IPS-20b (cell line): ENCODE data around the gene USP10.
"Not testable (repeated sequence)": the region's sequence is repeated elsewhere in the genome, so short reads cannot be mapped to it uniquely, and the experiment has no call there.

ENCODE experiments used
- H3K27ac ChIP-seq: one replicate; pipeline ENCODE4 v1.5.1; 2013; ENCODE audit warnings: low read length
- H3K27me3 ChIP-seq: 2 replicates; pipeline ENCODE4 v1.6.1; 2013; ENCODE audit warnings: mild to moderate bottlenecking, low read length, inconsistent platforms; ENCODE audit not compliant: insufficient read depth
- H3K36me3 ChIP-seq: 2 replicates; pipeline ENCODE4 v1.6.1; 2013; ENCODE audit warnings: low read depth, mild to moderate bottlenecking, inconsistent platforms, low read length, moderate library complexity; ENCODE audit not compliant: insufficient read depth
- H3K4me1 ChIP-seq: 2 replicates; pipeline ENCODE4 v1.6.1; 2013; ENCODE audit warnings: mild to moderate bottlenecking, control low read depth, inconsistent platforms, low read length, moderate library complexity; ENCODE audit not compliant: insufficient read depth
- H3K4me3 ChIP-seq: 2 replicates; pipeline ENCODE4 v1.5.1; 2013; ENCODE audit warnings: mild to moderate bottlenecking, low read length, inconsistent platforms
- H3K9ac ChIP-seq: 2 replicates; pipeline ENCODE4 v1.6.1; 2013; ENCODE audit warnings: low read depth, mild to moderate bottlenecking, inconsistent platforms, low read length, moderate library complexity
- H3K9me3 ChIP-seq: 2 replicates; pipeline ENCODE4 v1.6.1; 2013; ENCODE audit warnings: mild to moderate bottlenecking, low read depth, low read length, inconsistent platforms; ENCODE audit not compliant: insufficient read depth

The USP10 gene

DNA sequence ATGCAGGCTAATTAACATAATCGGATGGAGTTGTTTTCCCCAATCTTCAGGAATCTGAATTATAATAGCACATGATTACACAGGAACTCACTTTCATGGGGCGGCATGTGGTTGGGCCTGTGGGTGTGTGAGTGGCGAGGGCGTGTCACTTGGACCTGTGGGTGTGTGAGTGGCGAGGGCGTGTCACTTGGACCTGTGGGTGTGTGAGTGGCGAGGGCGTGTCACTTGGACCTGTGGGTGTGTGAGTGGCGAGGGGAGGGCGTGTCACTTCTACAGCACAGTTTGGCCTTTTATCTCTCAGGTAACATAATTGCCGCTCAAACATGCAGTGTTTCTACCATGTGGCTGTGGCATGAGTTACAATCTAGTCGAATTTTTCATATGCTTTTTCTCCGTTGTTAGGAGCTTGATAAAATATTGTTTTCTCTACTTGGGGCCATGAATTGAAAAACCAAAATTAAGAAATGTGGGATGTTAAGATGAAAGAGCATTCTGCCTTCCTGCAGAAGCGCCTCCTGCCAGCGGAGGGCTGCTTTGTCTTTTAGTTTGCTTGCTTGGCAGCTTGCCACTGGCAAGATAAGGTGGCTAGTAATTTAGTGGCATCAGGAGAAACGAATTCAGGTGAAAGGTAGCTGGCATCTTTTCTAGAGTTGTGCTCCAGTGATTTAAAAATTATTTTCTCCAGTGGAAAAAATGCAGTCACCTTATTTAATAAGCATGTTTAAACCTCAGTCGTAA, 36.2 kb downstream of the USP10 start:
- no peak overlapping the region for H3K4me3 ChIP-seq
- no peak overlapping the region for H3K27ac ChIP-seq
- peaks cover 39% of the 10 kb centered on the region for H3K36me3 ChIP-seq

DNA sequence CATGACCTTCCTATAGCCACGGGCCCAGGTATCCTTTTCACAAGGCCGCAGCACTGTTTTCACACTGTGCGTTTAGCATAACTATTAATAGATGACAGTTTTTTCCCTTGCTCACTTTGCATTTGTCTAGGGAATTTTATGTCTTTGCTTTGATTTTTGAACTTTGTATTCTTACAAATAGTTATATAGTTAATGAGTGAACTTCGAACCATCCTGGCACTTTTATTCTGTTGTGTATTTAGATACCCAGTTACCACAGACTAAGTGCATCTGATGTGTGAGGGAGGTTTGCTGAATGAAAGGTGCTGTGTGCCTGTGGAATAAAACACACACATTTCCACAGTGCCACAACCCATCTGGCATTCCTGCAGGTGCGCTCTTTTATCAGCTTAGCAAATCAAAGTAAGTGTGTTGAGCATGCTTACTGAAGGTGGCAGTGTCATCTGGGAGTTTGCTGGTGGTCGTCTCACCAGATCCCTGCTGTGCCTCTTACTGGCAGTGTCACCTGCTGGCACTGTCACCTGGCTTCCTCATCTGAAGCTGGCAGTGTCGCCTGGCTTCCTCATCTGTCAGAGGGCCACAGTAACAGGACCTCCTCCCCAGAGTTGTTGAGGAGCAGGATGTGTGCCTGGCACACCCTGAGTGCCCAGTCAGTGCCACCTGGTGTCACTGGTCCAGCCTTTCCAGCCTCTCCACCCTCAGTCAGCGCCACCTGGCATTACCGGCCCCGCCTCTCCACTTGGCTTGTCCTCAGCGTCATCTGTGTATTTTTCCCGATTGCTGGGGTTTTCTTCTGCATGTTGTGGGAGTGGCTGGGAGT, 37.6 kb downstream of the USP10 start:
- Histone ChIP-seq H3K4me3 (no peak overlapping the region), H3K4me1 (peaks cover 53% of the 10 kb centered on the region), H3K27me3 (no peaks in the 10 kb centered on the region), H3K27ac (no peak overlapping the region), H3K9me3 (no peaks in the 10 kb centered on the region), H3K36me3 (peaks cover 51% of the 10 kb centered on the region), H3K9ac (no peak overlapping the region)

More for the DNA sequence above, 36.2 kb downstream of the USP10 start:
- no peaks in the 10 kb centered on the region for H3K27me3 ChIP-seq
- no peaks in the 10 kb centered on the region for H3K9me3 ChIP-seq
- peaks cover 56% of the 10 kb centered on the region for H3K4me1 ChIP-seq
- no peak overlapping the region for H3K9ac ChIP-seq

DNA sequence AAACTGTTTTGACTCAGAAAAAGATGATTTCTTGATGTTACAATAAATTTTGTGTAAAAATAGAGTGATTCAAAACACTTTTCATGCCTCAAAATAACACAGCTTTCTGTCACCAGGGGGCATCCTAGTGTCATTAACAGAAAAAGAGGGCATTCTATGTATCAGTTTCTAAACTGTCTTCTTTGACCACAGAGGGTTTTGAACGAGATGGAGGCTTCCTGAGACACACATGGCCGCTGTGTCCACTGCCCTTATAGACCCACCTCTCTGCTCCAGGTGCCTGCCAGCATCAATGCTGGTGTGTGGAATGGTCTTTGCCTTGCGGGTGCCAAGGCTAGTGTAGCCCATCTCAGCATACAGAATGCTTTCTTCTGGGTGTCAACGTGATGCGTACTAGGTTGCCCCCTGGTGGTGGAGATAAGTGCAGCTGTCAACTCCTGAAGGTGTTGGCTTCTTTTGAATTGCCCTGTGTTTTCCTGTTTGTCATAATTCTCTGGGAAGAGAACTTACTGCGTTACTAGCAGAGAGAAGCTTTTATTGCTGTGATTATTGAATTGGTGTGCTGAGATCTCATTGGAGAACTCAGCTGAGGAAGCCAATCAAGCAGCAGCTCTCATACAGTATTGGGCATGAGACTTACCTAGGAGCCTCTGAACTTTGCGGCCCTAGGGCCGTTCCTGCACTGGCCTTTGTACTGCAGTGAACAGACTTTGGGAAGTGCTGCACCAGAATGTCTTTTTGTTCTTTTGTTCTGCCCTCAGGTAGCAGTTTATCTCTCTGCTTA, 38.6 kb downstream of the USP10 start:
- H3K36me3 ChIP-seq, result peaks cover 61% of the 10 kb centered on the region
- H3K9me3 ChIP-seq, result no peaks in the 10 kb centered on the region
- H3K27ac ChIP-seq, result no peak overlapping the region
- no peaks in the 10 kb centered on the region for H3K27me3 ChIP-seq
- no peak overlapping the region for H3K4me3 ChIP-seq
- H3K4me1 ChIP-seq, result peaks cover 48% of the 10 kb centered on the region
- no peak overlapping the region for H3K9ac ChIP-seq

DNA sequence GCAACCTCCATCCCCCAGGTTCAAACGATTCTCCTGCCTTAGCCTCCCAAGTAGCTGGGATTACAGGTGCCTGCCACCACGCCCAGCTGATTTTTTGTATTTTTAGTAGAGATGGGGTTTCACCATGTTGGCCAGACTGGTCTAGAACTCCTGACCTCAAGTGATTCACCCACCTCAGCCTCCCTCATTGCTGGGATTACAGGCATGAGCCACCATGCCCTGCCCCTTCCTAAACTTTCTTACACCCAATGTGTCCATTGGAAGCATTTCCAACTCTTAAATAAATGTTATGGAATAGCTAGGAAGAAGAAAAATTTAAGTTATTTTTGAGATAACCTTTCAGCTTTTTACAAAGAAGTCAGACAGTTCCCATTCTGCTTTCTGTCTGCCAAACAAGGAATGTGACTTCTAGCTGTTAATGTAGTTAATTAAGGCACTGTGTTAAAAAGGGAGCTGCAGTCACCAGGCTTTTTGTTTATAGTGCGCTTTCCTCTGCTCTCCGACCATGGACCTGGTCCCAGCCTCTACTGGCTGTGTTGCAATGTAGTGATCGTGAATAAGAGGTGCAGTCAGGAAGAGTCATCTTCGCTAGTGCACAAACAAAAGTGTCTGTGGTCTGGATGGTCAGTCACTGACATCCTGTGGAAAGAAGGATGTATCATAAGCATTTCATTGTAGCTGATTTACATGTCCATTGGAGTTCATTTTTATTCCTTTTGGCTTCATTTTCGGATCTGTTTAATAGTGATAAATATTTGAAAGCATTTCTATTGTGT, 39.7 kb downstream of the USP10 start:
- H3K4me3 ChIP-seq, result no peak overlapping the region
- peaks cover 56% of the 10 kb centered on the region for H3K36me3 ChIP-seq
- no peaks in the 10 kb centered on the region for H3K27me3 ChIP-seq
- H3K9me3 ChIP-seq, result no peaks in the 10 kb centered on the region
- no peak overlapping the region for H3K27ac ChIP-seq
- peaks cover 38% of the 10 kb centered on the region for H3K4me1 ChIP-seq
- no peak overlapping the region for H3K9ac ChIP-seq

DNA sequence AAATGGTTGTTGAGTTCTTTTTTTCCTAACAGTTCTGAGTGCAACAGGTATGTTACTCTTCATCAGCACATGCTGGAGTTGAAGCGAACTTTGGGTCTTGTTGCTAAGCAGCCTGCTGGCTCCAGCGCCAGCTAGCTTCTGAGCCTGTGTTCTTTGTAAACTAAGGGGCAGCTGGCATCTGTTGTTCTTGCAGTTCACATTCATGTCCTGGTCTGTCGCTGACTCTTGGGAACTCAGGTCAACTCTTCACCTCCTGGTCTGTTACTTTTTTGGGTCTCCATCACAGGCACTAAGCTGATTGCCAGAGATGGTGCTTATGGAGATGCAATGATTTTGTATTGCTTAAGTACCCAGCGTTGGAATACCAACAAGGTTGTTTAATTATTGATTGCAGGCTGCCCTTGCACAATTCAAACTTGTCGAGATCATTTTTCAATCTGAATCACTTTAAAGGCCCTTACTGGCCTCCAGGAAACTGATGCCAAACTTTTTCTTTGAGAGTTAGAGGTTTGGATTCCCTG, 40.9 kb downstream of the USP10 start:
- H3K27ac ChIP-seq, result no peak overlapping the region
- peaks cover 31% of the 10 kb centered on the region for H3K4me1 ChIP-seq
- no peaks in the 10 kb centered on the region for H3K27me3 ChIP-seq
- no peak overlapping the region for H3K9ac ChIP-seq
- H3K36me3 ChIP-seq, result peaks cover 58% of the 10 kb centered on the region
- no peaks in the 10 kb centered on the region for H3K9me3 ChIP-seq
- no peak overlapping the region for H3K4me3 ChIP-seq

DNA sequence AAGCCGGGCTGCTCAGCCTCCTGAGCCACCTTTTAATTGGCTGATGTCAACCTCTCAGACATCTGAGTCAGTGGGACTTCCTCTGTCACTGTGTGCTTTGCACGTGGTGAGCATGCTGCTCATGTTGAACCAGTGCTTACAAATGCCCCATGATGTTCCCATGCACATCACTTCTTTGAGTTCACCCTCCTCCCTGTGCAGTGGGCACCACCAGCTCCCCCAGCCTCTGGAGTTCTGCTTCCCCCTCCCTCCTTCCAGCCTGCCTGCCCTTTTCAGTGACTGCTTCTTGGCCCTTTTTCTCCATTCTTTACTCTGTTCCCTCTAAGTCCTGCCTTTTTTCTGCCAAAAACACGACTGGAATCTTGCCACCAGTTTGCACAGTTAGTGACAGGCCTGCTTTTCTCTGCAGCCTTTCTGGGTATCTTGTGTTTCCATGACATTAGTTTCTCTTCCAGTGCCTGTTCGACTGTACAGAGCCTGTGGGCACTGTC, 41.6 kb downstream of the USP10 start:
- Histone ChIP-seq H3K27ac (no peak overlapping the region), H3K9me3 (no peaks in the 10 kb centered on the region), H3K27me3 (no peaks in the 10 kb centered on the region), H3K36me3 (peaks cover 64% of the 10 kb centered on the region), H3K4me3 (no peak overlapping the region), H3K4me1 (peaks cover 23% of the 10 kb centered on the region), H3K9ac (no peak overlapping the region)

DNA sequence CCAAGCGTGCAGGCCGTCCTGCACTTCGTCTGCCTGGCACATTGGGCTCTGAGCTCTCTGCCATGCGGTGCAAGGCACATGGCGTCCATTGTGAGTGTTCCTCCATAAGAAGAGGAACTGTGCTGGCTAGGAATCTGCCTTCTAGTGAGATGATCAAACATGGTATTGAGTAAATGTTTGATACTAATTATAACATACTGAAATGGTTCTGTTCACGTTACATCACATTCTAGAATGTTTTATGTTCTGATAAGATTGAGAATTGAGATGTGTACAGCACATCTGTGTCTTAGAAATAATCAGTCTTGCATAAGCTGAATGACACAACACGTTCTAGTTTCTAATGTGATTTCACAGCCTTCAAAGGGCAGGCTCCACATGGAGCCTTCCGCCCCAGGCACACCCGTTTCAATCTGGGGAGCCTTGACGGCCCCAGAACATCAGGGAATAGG, 42.9 kb downstream of the USP10 start:
- no peaks in the 10 kb centered on the region for H3K27me3 ChIP-seq
- peaks cover 15% of the 10 kb centered on the region for H3K4me1 ChIP-seq
- no peak overlapping the region for H3K27ac ChIP-seq
- H3K4me3 ChIP-seq, result no peak overlapping the region
- no peak overlapping the region for H3K9ac ChIP-seq
- no peaks in the 10 kb centered on the region for H3K9me3 ChIP-seq
- H3K36me3 ChIP-seq, result peaks cover 67% of the 10 kb centered on the region

DNA sequence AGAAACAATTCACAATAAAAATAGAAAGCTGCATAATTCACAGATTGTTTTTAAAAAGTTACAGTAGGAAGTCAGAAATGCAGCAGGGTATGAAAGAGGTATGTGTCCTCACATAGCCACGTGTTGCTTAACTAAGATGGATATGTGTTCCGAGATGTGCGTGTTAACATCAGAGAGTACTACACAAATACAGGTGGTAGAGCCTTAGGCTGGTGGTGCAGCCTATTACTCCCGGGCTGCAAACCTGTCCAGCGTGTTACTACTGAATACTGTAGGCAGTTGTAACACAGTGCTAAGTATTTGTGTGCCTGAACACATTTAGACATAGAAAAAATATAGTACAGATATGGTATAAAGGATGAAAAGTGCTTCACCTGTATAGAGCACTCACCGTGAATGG, 46.4 kb downstream of the USP10 start:
- Histone ChIP-seq H3K4me1 (peaks cover 5% of the 10 kb centered on the region; the same call in 1 of the 2 replicates), H3K27me3 (no peaks in the 10 kb centered on the region), H3K9ac (no peak overlapping the region), H3K27ac (no peak overlapping the region), H3K36me3 (peaks cover 72% of the 10 kb centered on the region), H3K9me3 (no peaks in the 10 kb centered on the region), H3K4me3 (no peak overlapping the region)

DNA sequence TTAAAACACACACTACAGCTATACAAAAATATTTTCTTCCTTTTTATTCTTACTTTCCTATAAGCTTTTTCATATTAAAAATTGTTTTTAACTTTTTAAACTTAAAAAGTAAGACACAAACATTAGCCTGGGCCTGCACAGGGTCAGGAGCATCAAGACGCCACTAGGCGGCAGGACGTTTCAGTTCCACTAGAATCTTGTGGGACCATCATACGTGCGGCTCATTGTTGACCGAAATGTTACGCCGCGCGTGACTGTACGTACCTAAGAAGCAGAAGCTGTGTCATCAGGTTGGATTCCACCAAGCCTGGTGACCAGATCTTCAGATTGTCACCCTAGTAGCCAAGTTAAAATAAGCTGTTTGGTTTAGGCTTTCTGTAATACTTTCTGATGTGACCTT, 47.1 kb downstream of the USP10 start:
- Histone ChIP-seq H3K27me3 (no peaks in the 10 kb centered on the region), H3K27ac (no peak overlapping the region), H3K9ac (no peak overlapping the region), H3K4me3 (no peak overlapping the region), H3K4me1 (0 out of 2 replicates have a peak, but pooled peaks cover 5% of the 10 kb centered on the region), H3K36me3 (peaks cover 67% of the 10 kb centered on the region), H3K9me3 (no peaks in the 10 kb centered on the region)

DNA sequence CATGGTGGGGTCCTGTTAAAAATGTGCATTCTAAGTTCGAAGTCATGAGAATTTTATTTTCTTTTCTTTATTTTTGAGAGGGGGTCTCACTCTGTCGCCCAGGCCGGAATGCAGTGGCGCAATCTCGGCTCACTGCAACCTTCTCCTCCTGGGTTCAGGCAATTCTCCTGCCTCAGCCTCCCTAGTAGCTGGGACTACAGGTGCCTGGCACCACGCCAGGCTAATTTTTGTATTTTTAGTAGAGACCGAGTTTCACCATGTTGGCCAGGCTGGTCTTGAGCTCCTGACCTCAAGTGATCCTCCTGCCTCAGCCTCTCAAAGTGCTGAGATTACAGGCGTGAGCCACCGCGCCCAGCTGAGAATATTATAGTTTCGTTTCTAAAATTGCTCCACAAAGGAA, 48.4 kb downstream of the USP10 start:
- not testable (repeated sequence) for H3K27ac ChIP-seq, H3K9ac ChIP-seq, H3K9me3 ChIP-seq, H3K4me3 ChIP-seq, H3K4me1 ChIP-seq, H3K27me3 ChIP-seq
- H3K36me3 ChIP-seq, result peaks cover 54% of the 10 kb centered on the region

DNA sequence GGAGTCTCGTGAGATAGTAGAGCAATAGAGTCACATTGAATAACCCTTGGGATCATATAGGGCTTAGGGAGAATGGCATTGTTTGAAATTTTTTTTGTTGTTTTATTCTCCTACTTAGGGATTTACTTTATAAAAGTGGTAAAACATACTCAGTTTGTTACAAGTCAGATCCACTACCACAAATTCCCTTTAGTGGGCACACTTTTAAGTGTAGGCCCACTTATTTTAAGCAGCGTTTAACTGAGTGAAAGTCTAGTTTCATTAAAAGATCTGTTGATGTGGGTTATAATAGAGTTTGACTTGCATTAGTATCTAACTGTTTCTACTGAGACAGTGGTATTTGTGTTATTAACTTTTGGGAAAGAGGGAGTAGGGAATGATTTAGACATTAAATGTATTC, 49.3 kb downstream of the USP10 start:
- no peaks in the 10 kb centered on the region for H3K4me1 ChIP-seq
- H3K4me3 ChIP-seq, result no peak overlapping the region
- H3K36me3 ChIP-seq, result peaks cover 50% of the 10 kb centered on the region

More for the DNA sequence above, 49.3 kb downstream of the USP10 start:
- Histone ChIP-seq H3K27ac (no peak overlapping the region), H3K9ac (no peak overlapping the region), H3K9me3 (no peaks in the 10 kb centered on the region), H3K27me3 (no peaks in the 10 kb centered on the region)
